SKM-1 treated with dmso at 0.1 percent for 144 hours (cell line): ENCODE measurements around the gene PSTK.
A peak's percentile ranks its signal among the peaks of the same experiment; 100 is the strongest.

Source experiments
- DNase-seq: peaks from one replicate; lab custom pipeline; 2025; ENCODE audit not compliant: unreplicated experiment; lab: John Stamatoyannopoulos, UW

Gene PSTK

GRCh38 chr10:122990278-122990677, 10.1 kb downstream of the PSTK start:
- DNase-seq, result no peak

GRCh38 chr10:122992031-122992585, 11.9 kb downstream of the PSTK start:
- no peak for DNase-seq

- no peak for DNase-seq
Measured at GRCh38 chr10:122993797-122994336, 13.7 kb downstream of the PSTK start.

- no peak for DNase-seq
Measured at GRCh38 chr10:122995936-122996335, 15.7 kb downstream of the PSTK start.

- DNase-seq, result no peak
Measured at GRCh38 chr10:122997864-122998263, 17.7 kb downstream of the PSTK start.

- no peak for DNase-seq
Measured at GRCh38 chr10:122998360-122998917, 18.2 kb downstream of the PSTK start.

- DNase-seq, result no peak
Measured at GRCh38 chr10:122998934-122999333, 18.7 kb downstream of the PSTK start.

- DNase-seq, result no peak
Measured at GRCh38 chr10:122999347-122999746, 19.1 kb downstream of the PSTK start.

GRCh38 chr10:123000155-123000554, 20.0 kb downstream of the PSTK start:
- no peak for DNase-seq

- DNase-seq, result no peak
Measured at GRCh38 chr10:123001370-123001769, 21.2 kb downstream of the PSTK start.

- no peak for DNase-seq
Measured at GRCh38 chr10:123004298-123004697, 24.1 kb downstream of the PSTK start.

- peak; percentile 44 for DNase-seq
Measured at GRCh38 chr10:123007558-123008354, 27.6 kb downstream of the PSTK start.

- DNase-seq, result peak; percentile 94
Measured at GRCh38 chr10:123008355-123009104, 28.3 kb downstream of the PSTK start, which contains the start of the genes ACADSB and IKZF5. Gene ACADSB, plus strand, starts transcription at chr10:123009006. Its CDS starts 24 bp downstream, at chr10:123009030. Gene IKZF5, minus strand, starts transcription at chr10:123008795. Its CDS starts 10,170 bp downstream, at chr10:122998625.

GRCh38 chr10:123009105-123009820, 29.1 kb downstream of the PSTK start:
- DNase-seq, result no peak

GRCh38 chr10:123011987-123012386, 31.8 kb downstream of the PSTK start:
- DNase-seq, result no peak

- no peak for DNase-seq
Measured at GRCh38 chr10:123013456-123014419, 33.5 kb downstream of the PSTK start.

GRCh38 chr10:123014772-123015171, 34.6 kb downstream of the PSTK start:
- no peak for DNase-seq

GRCh38 chr10:123016228-123016627, 36.0 kb downstream of the PSTK start:
- DNase-seq, result no peak

GRCh38 chr10:123017421-123018165, 37.4 kb downstream of the PSTK start:
- no peak for DNase-seq
